CD4-positive, alpha-beta T cell (primary cell): ENCODE measurements around the gene OPCML. TPM values are rescaled to one million over a fixed set of nuclear protein-coding genes. Genes with fewer than 3 reads are reported as not detected.

Source experiments
- ATAC-seq: fragments of 200-7000 bp; cut with Tn5 transposase; one replicate; pipeline ENCODE4 v1.10.0; 2022; ENCODE audit warnings: mild to moderate bottlenecking; ENCODE audit not compliant: poor library complexity
- CTCF ChIA-PET: fragments of 350-600 bp; sonication (Branson Sonifier 250); formaldehyde crosslinking; loops from one replicate; lab custom pipeline; 2021; ENCODE audit warnings: antibody characterized with exemption, inconsistent platforms; lab: Charles Lee
- POLR2A ChIA-PET: fragments of 350-600 bp; sonication (Branson Sonifier 250); formaldehyde crosslinking; loops from one replicate; lab custom pipeline; 2021; ENCODE audit warnings: antibody characterized with exemption, inconsistent platforms; lab: Charles Lee
- DNase-seq, 14 experiments: peaks; one replicate each; pipeline ENCODE4 v3.0.0-alpha.2; 2013 to 2020; ENCODE audit warnings: mixed read lengths in 2 of 14
- H3K27ac ChIP-seq, 2 donors: one replicate each; pipeline versions ENCODE4 v1.5.1 to v1.7.0; 2013; ENCODE audit warnings: low read length in 2 of 2, low read depth in 1 of 2, mild to moderate bottlenecking in 1 of 2
- H3K27me3 ChIP-seq, 2 experiments: 1 replicate in 1 of 2; 2 replicates in 1 of 2; pipeline versions ENCODE4 v1.6.1 to v1.7.0; 2013; ENCODE audit warnings: low read length in 2 of 2, control low read depth in 1 of 2, mild to moderate bottlenecking in 1 of 2, moderate library complexity in 1 of 2; ENCODE audit not compliant: insufficient read depth in 2 of 2, control insufficient read depth in 1 of 2
- H3K36me3 ChIP-seq: one replicate; pipeline ENCODE4 v1.6.1; 2013; ENCODE audit warnings: low read length, control low read depth; ENCODE audit not compliant: insufficient read depth
- H3K4me1 ChIP-seq: one replicate; pipeline ENCODE4 v1.6.1; 2013; ENCODE audit warnings: low read length, control low read depth; ENCODE audit not compliant: insufficient read depth
- H3K4me3 ChIP-seq: one replicate; pipeline ENCODE4 v1.5.1; 2013; ENCODE audit warnings: mild to moderate bottlenecking, low read length, moderate library complexity
- H3K9me3 ChIP-seq, 2 experiments: 1 replicate in 1 of 2; 2 replicates in 1 of 2; pipeline versions ENCODE4 v1.6.1 to v1.7.0; 2013; ENCODE audit warnings: low read length in 2 of 2, mild to moderate bottlenecking in 2 of 2, control low read depth in 1 of 2, moderate library complexity in 1 of 2; ENCODE audit not compliant: control insufficient read depth in 1 of 2, insufficient read depth in 1 of 2
- H3K27ac Mint-ChIP-seq: one replicate; pipeline ENCODE4 v1.8.0; 2020; ENCODE audit warnings: mixed read lengths
- H3K27me3 Mint-ChIP-seq: one replicate; pipeline ENCODE4 v1.8.0; 2021; ENCODE audit warnings: mixed read lengths
- H3K36me3 Mint-ChIP-seq: one replicate; pipeline ENCODE4 v1.8.0; 2021; ENCODE audit warnings: low read depth, mixed read lengths
- H3K4me1 Mint-ChIP-seq: one replicate; pipeline ENCODE4 v1.8.0; 2021; ENCODE audit warnings: low read depth, mixed read lengths
- H3K4me3 Mint-ChIP-seq: one replicate; pipeline ENCODE4 v1.8.0; 2020; ENCODE audit warnings: mild to moderate bottlenecking, mixed read lengths
- H3K9me3 Mint-ChIP-seq: one replicate; pipeline ENCODE4 v1.8.0; 2020; ENCODE audit warnings: mixed read lengths
- CTCF ChIP-seq: fragments of 200-600 bp; IDR thresholded peaks from one replicate; pipeline ENCODE4 v1.8.0; 2022; ENCODE audit warnings: antibody characterized with exemption, mild to moderate bottlenecking
- intact Hi-C, 2 experiments: fragments of 100-400 bp; cut with DNase I in 1 of 2; cut with micrococcal nuclease in 1 of 2; formaldehyde crosslinking; loops; one replicate each; pipeline versions ENCODE4 v1.15.1 to v1.9.0; 2023 to 2025; cut with DNase I, micrococcal nuclease
- total RNA-seq, 174 experiments: library from RNA in 2 of 174; stranded (reverse) in 2 of 174; gene quantifications; one replicate each; pipeline ENCODE4 v1.2.3 and lab custom pipeline; 2021 to 2026

Gene OPCML
- total RNA-seq, 2 experiments from 2014 or later: not detected

- Histone ChIP-seq H3K27ac (no peak overlapping the region), H3K27me3 (no peaks in the 10 kb centered on the region), H3K36me3 (no peaks in the 10 kb centered on the region), H3K9me3 (peaks cover 0 to 3% of the 10 kb centered on the region in 2 experiments), H3K4me1 (peaks cover 33% of the 10 kb centered on the region), H3K4me3 (no peak overlapping the region)
- Mint-ChIP-seq H3K36me3 (no peaks in the 10 kb centered on the region), H3K4me3 (no peak overlapping the region), H3K4me1 (peaks cover 43% of the 10 kb centered on the region), H3K27me3 (no peaks in the 10 kb centered on the region), H3K9me3 (no peaks in the 10 kb centered on the region), H3K27ac (no peak overlapping the region)
- DNase-seq (no peak), ATAC-seq (no peak)
- no peak for TF ChIP-seq CTCF
- intact Hi-C loops: no loop called here
- ChIA-PET POLR2A (no interaction called here), CTCF (no interaction called here)
Observed at GRCh38 chr11:132721526-132721925, 810.8 kb downstream of the OPCML start.

- no peaks in the 10 kb centered on the region for H3K9me3 ChIP-seq
- Mint-ChIP-seq H3K36me3 (no peaks in the 10 kb centered on the region), H3K4me3 (no peak overlapping the region), H3K27ac (peak overlapping the region; percentile 79), H3K27me3 (no peaks in the 10 kb centered on the region), H3K4me1 (peaks cover 43% of the 10 kb centered on the region), H3K9me3 (no peaks in the 10 kb centered on the region)
- ATAC-seq (no peak), DNase-seq (peak in 2 of 14 experiments; percentile 3 to 23)
- CTCF ChIA-PET: no interaction called here
- intact Hi-C loops: no loop called here
- POLR2A ChIA-PET: no interaction called here
- peak overlapping the region; percentile 19 for H3K4me3 ChIP-seq
- peaks cover 33% of the 10 kb centered on the region for H3K4me1 ChIP-seq
- no peaks in the 10 kb centered on the region for H3K27me3 ChIP-seq
- no peak for TF ChIP-seq CTCF
- no peak overlapping the region for H3K27ac ChIP-seq
- no peaks in the 10 kb centered on the region for H3K36me3 ChIP-seq
Observed at GRCh38 chr11:132719684-132720083, 812.6 kb downstream of the OPCML start.

- Mint-ChIP-seq H3K4me3 (peak overlapping the region; percentile 73), H3K4me1 (peaks cover 43% of the 10 kb centered on the region), H3K9me3 (no peaks in the 10 kb centered on the region), H3K27ac (peak overlapping the region; percentile 79), H3K27me3 (no peaks in the 10 kb centered on the region), H3K36me3 (no peaks in the 10 kb centered on the region)
- DNase-seq (peak; percentile 7 to 88 (median 38)), ATAC-seq (peak; percentile 82)
- H3K27me3 ChIP-seq: no peaks in the 10 kb centered on the region
- peaks cover 33% of the 10 kb centered on the region for H3K4me1 ChIP-seq
- ChIA-PET POLR2A (no interaction called here), CTCF (no interaction called here)
- H3K4me3 ChIP-seq: peak overlapping the region; percentile 19
- no peaks in the 10 kb centered on the region for H3K36me3 ChIP-seq
- no peak overlapping the region for H3K27ac ChIP-seq
- intact Hi-C loops: no loop called here
- H3K9me3 ChIP-seq: no peaks in the 10 kb centered on the region
- TF ChIP-seq CTCF: no peak
Observed at GRCh38 chr11:132718711-132719671, 813.3 kb downstream of the OPCML start.
